Measurements from ENCODE around the gene NYAP1. TPM values are rescaled to one million over a fixed set of nuclear protein-coding genes. Genes with fewer than 3 reads are reported as not detected.

The NYAP1 gene
- total and polyA plus RNA-seq, 2 experiments from 2014 or later: 0.68 to 1.6 TPM

DNA sequence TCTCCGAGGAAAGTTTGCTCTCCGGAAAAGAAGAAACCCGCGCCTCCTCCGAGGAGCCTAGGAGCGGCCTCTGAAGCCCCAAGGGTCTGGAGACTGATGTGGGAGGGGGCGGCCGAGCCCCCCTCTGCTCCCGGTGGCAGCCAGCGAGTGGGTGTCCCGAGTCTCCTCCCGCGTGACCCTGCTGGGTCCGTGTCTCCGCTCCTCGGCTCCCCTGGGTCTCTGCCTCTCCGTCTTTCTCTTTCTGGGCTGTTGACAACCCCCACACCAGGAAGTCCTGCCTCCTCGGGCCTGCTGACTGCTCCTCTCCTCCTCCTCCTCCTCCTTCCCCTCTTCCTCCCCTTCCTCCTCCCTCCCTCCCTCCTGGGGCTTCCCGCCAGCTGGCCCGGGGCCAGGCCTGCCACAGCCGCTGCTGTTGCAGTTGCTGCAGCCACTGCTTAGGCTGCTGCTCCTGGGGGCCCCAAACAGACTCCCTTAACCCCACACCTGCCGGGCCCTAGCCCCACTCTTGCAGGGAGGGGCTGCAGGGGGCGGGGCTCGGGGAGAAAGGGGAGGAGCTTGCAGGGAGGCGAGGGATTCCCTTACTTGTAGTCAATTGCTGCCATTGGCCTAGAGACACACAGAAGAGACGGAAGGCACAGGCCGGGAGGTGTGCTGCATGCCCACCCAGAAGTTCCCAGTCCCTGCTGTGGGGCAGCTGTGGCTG, 4.6 kb upstream of the NYAP1 start, which contains the start of gene TSC22D4:
TSS of gene TSC22D4 (minus strand) at position 257 of the 703 bp plus-strand sequence. CDS start 1,176 bp downstream, outside the sequence.
- no peaks in the 10 kb centered on the region for H3K36me3 ChIP-seq (replicated peaks; ENCODE audit: insufficient read depth, low read depth)
- H4K20me1 ChIP-seq (ENCODE audit: insufficient read depth, poor library complexity, severe bottlenecking): peaks cover 31% of the 10 kb centered on the region
- H3K9me2 ChIP-seq (replicated peaks; ENCODE audit: insufficient read depth): no peaks in the 10 kb centered on the region
- peak within 1 kb of the TSS; percentile 97 for H3K4me2 ChIP-seq
- peak within 1 kb of the TSS; percentile 89 for H3K27ac ChIP-seq
- no peak for TF ChIP-seq CTCF (IDR thresholded peaks at IDR 0.05; ENCODE audit: poor library complexity)
- H3K27me3 ChIP-seq: no peaks in the 10 kb centered on the region
- H3K79me2 ChIP-seq: peaks cover 46% of the 10 kb centered on the region
- DNase-seq (ENCODE audit: low spot score): peak; percentile 94
- peaks cover 28% of the 10 kb centered on the region for H3K4me1 ChIP-seq (ENCODE audit: insufficient read depth)
- peak within 1 kb of the TSS; percentile 32 for H2AFZ ChIP-seq
- under 1% methylated on average over 22 of the region's 27 CpGs for WGBS (ENCODE audit: low lambda C conversion rate, missing lambda C conversion rate)
- H3K4me3 ChIP-seq: peak within 1 kb of the TSS; percentile 76
- no peaks in the 10 kb centered on the region for H3K9me3 ChIP-seq (ENCODE audit: low read depth)

GRCh38 chr7:100481466-100481865, 2.3 kb upstream of the NYAP1 start:
- H3K9me3 ChIP-seq (ENCODE audit: low read depth): no peaks in the 10 kb centered on the region
- H3K27me3 ChIP-seq: no peaks in the 10 kb centered on the region
- peaks cover 27% of the 10 kb centered on the region for H3K79me2 ChIP-seq
- no peak for TF ChIP-seq EZH2 (IDR thresholded peaks at IDR 0.05; ENCODE audit: borderline replicate concordance)
- TF ChIP-seq CTCF (IDR thresholded peaks at IDR 0.05; ENCODE audit: poor library complexity): no peak
- TF ChIP-seq EZH2phosphoT487 (IDR thresholded peaks at IDR 0.05; ENCODE audit: low read depth, severe bottlenecking, unreplicated experiment): no peak
- H3K9me2 ChIP-seq (replicated peaks; ENCODE audit: insufficient read depth): no peaks in the 10 kb centered on the region
- H3K4me1 ChIP-seq (ENCODE audit: insufficient read depth): peaks cover 16% of the 10 kb centered on the region
- H2AFZ ChIP-seq: no peak overlapping the region
- no peaks in the 10 kb centered on the region for H3K36me3 ChIP-seq (replicated peaks; ENCODE audit: insufficient read depth, low read depth)
- no peak overlapping the region for H3K4me2 ChIP-seq
- WGBS (ENCODE audit: low lambda C conversion rate, missing lambda C conversion rate): 76% methylated on average over 1 of the region's 1 CpG
- DNase-seq (ENCODE audit: low spot score): no peak
- H3K27ac ChIP-seq: no peak overlapping the region
- peaks cover 14% of the 10 kb centered on the region for H4K20me1 ChIP-seq (ENCODE audit: insufficient read depth, poor library complexity, severe bottlenecking)
- H3K4me3 ChIP-seq: no peak overlapping the region

- peak overlapping the region; percentile 99 for H3K4me2 ChIP-seq
These were observed 1.0 kb upstream of the NYAP1 start for GRCh38 chr7:100482728-100483089.

More at GRCh38 chr7:100482728-100483089, 1.0 kb upstream of the NYAP1 start:
- Histone ChIP-seq H3K79me2 (peaks cover 15% of the 10 kb centered on the region), H3K4me3 (peak overlapping the region; percentile 96), H4K20me1 (ENCODE audit: insufficient read depth, poor library complexity, severe bottlenecking) (peaks cover 3% of the 10 kb centered on the region), H3K9me2 (replicated peaks; ENCODE audit: insufficient read depth) (no peaks in the 10 kb centered on the region), H3K36me3 (replicated peaks; ENCODE audit: insufficient read depth, low read depth) (no peaks in the 10 kb centered on the region), H3K27ac (no peak overlapping the region), H3K4me1 (ENCODE audit: insufficient read depth) (peaks cover 5% of the 10 kb centered on the region), H2AFZ (peak overlapping the region; percentile 60), H3K27me3 (no peaks in the 10 kb centered on the region), H3K9me3 (ENCODE audit: low read depth) (no peaks in the 10 kb centered on the region)
- 61% methylated on average over 14 of the region's 14 CpGs for WGBS (ENCODE audit: low lambda C conversion rate, missing lambda C conversion rate)
- TF ChIP-seq EZH2 (IDR thresholded peaks at IDR 0.05; ENCODE audit: borderline replicate concordance) (no peak), EZH2phosphoT487 (IDR thresholded peaks at IDR 0.05; ENCODE audit: low read depth, severe bottlenecking, unreplicated experiment) (no peak), CTCF (IDR thresholded peaks at IDR 0.05; ENCODE audit: poor library complexity) (no peak)
- DNase-seq (ENCODE audit: low spot score): no peak
